ENCODE results near the gene STOX2.

DNA sequence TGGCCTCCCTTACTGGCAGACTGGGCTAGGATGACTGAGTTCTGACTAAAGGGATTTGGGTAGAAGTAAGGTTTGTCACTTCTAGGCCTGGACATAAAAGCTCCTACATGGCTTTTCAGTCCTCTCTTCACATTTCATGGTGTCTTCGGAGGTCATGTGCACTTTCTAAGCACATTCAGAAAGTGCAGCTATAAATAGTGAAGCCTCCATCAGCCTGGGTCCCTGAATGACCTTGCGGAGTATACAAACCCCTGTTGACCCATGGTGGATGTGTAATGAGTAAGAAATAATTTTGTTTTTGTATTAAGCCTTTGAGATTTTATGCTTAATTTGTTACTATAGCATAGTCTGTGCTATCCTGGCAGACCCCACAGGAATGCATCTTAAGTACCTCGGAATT lies 154.0 kb downstream of the STOX2 start:
- no peak for TF ChIP-seq SNAI2 (CRISPR knock-in tag; IDR thresholded peaks at IDR 0.05)
- TF ChIP-seq, protein P1, sequence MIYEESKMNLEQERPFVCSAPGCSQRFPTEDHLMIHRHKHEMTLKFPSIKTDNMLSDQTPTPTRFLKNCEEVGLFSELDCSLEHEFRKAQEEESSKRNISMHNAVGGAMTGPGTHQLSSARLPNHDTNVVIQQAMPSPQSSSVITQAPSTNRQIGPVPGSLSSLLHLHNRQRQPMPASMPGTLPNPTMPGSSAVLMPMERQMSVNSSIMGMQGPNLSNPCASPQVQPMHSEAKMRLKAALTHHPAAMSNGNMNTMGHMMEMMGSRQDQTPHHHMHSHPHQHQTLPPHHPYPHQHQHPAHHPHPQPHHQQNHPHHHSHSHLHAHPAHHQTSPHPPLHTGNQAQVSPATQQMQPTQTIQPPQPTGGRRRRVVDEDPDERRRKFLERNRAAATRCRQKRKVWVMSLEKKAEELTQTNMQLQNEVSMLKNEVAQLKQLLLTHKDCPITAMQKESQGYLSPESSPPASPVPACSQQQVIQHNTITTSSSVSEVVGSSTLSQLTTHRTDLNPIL (CRISPR knock-in tag; IDR thresholded peaks at IDR 0.05; ENCODE audit: low read depth), result no peak
- no peak for TF ChIP-seq TOX (CRISPR knock-in tag; IDR thresholded peaks at IDR 0.05; ENCODE audit: borderline replicate concordance)
- TF ChIP-seq TCF4 (CRISPR knock-in tag; IDR thresholded peaks at IDR 0.05; ENCODE audit: borderline replicate concordance), result no peak
- TF ChIP-seq RARB (CRISPR knock-in tag; IDR thresholded peaks at IDR 0.05), result no peak

All from SK-N-SH treated with all-trans-retinoic acid at 6 μM for 48 hours (cell line).